Tibial nerve (tissue), 4 donors: ENCODE data around the gene IPMK. TPM values are rescaled to one million over a fixed set of nuclear protein-coding genes. Genes with fewer than 3 reads are reported as not detected.
"Not testable (repeated sequence)": the region's sequence is repeated elsewhere in the genome, so short reads cannot be mapped to it uniquely, and the experiment has no call there.

Source experiments
- DNase-seq, 2 donors: peaks; one replicate each; pipeline ENCODE4 v3.0.0-alpha.2; 2019; ENCODE audit warnings: low spot score in 2 of 2
- H3K27ac ChIP-seq, 4 donors: fragments of 200-600 bp; sonication (generic) in 3 of 4; one replicate each; pipeline ENCODE4 v1.5.1; 2017 to 2019; ENCODE audit warnings: mild to moderate bottlenecking in 1 of 4
- H3K27me3 ChIP-seq, 2 donors: fragments of 200-600 bp; sonication (generic) in 1 of 2; one replicate each; pipeline versions ENCODE4 v1.5.1 to v1.6.0; 2017 to 2019
- H3K36me3 ChIP-seq, 3 donors: fragments of 200-600 bp; sonication (generic); one replicate each; pipeline ENCODE4 v1.5.1; 2018 to 2019
- H3K4me1 ChIP-seq, 4 donors: fragments of 200-600 bp; sonication (generic) in 3 of 4; one replicate each; pipeline ENCODE4 v1.5.1; 2017 to 2019
- H3K4me3 ChIP-seq, 4 donors: fragments of 200-600 bp; sonication (generic) in 3 of 4; one replicate each; pipeline ENCODE4 v1.5.1; 2017 to 2019; ENCODE audit warnings: mild to moderate bottlenecking in 1 of 4, moderate library complexity in 1 of 4
- H3K9me3 ChIP-seq, 4 donors: fragments of 200-600 bp; sonication (generic) in 3 of 4; one replicate each; pipeline ENCODE4 v1.5.1; 2017 to 2019
- EP300 ChIP-seq, 2 donors: sonication (generic); formaldehyde crosslinking; IDR thresholded peaks; one replicate each; pipeline ENCODE4 v1.6.1; 2017; ENCODE audit warnings: antibody characterized with exemption in 2 of 2, mild to moderate bottlenecking in 1 of 2
- POLR2A ChIP-seq, 2 donors: fragments of 450-650 bp; IDR thresholded peaks; one replicate each; pipeline ENCODE4 v1.6.1; 2017; ENCODE audit warnings: antibody characterized with exemption in 2 of 2, mild to moderate bottlenecking in 2 of 2, moderate library complexity in 2 of 2
- WGBS, 2 donors: methylation state at CpG; one replicate each; pipeline ENCODE4 v1.1.5; 2018; 5-methylcytosine and 5-hydroxymethylcytosine counted together
- total RNA-seq, 4 donors: library from RNA; depleted of rRNA; stranded (reverse); fragments of >200 nt; gene quantifications; one replicate each; pipeline ENCODE4 v1.1.0, GENCODE V29; 2016
- TF ChIP-seq, protein P1 (sequence below), 5 experiments: fragments of 200-600 bp in 3 of 5; fragments of 450-650 bp in 2 of 5; sonication (generic) in 3 of 5; IDR thresholded peaks; one replicate each; pipeline ENCODE4 v1.5.1; 2016 to 2019; ENCODE audit warnings: antibody characterized with exemption in 5 of 5, mild to moderate bottlenecking in 3 of 5, moderate library complexity in 2 of 5

IPMK gene
- total RNA-seq, 4 donors from 2014 or later = 4.5 to 6.5 (median 4.8) TPM

DNA sequence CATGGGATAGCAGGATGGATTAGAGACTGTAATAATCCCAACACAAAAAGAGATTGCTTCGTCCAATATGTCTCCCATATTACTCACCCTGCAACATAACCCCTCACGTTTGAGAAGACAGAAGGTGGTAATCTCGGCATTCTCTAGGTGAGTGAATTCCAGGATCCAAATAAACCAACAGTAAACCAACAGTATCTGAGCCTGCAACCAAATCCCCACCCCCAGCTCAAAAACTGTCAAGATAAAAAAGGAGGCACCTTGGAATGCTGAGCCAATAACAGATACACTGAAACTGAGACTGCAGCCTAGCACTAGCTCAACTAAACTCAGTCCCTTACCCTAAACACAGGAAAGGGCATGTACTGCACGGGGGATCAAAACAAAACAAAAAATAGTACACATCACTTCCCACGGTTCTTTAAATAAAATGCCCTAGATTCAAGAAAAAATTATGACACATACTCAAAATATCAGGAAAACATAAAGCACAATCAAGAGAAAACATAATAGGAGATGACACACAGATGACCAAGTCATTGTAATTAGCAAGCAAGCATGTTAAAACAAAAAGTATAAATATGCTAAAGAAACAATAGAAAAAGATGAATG, 28.0 kb downstream of the IPMK start:
- DNase-seq = no peak
- peaks cover 0 to 8% (median 1%) of the 10 kb centered on the region in 4 donors for H3K4me1 ChIP-seq
- H3K4me3 ChIP-seq = no peak overlapping the region
- 74 to 77% methylated on average over 5 of the region's 5 CpGs for WGBS, 2 donors
- H3K27me3 ChIP-seq = no peaks in the 10 kb centered on the region
- H3K36me3 ChIP-seq = peaks cover 0 to 26% (median 0%) of the 10 kb centered on the region in 3 donors
- no peak overlapping the region for H3K27ac ChIP-seq
- no peaks in the 10 kb centered on the region for H3K9me3 ChIP-seq
- TF ChIP-seq EP300 (IDR thresholded peaks at IDR 0.05) (no peak), POLR2A (IDR thresholded peaks at IDR 0.05) (no peak)
- TF ChIP-seq, protein P1, sequence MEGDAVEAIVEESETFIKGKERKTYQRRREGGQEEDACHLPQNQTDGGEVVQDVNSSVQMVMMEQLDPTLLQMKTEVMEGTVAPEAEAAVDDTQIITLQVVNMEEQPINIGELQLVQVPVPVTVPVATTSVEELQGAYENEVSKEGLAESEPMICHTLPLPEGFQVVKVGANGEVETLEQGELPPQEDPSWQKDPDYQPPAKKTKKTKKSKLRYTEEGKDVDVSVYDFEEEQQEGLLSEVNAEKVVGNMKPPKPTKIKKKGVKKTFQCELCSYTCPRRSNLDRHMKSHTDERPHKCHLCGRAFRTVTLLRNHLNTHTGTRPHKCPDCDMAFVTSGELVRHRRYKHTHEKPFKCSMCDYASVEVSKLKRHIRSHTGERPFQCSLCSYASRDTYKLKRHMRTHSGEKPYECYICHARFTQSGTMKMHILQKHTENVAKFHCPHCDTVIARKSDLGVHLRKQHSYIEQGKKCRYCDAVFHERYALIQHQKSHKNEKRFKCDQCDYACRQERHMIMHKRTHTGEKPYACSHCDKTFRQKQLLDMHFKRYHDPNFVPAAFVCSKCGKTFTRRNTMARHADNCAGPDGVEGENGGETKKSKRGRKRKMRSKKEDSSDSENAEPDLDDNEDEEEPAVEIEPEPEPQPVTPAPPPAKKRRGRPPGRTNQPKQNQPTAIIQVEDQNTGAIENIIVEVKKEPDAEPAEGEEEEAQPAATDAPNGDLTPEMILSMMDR (IDR thresholded peaks at IDR 0.05) = no peak

DNA sequence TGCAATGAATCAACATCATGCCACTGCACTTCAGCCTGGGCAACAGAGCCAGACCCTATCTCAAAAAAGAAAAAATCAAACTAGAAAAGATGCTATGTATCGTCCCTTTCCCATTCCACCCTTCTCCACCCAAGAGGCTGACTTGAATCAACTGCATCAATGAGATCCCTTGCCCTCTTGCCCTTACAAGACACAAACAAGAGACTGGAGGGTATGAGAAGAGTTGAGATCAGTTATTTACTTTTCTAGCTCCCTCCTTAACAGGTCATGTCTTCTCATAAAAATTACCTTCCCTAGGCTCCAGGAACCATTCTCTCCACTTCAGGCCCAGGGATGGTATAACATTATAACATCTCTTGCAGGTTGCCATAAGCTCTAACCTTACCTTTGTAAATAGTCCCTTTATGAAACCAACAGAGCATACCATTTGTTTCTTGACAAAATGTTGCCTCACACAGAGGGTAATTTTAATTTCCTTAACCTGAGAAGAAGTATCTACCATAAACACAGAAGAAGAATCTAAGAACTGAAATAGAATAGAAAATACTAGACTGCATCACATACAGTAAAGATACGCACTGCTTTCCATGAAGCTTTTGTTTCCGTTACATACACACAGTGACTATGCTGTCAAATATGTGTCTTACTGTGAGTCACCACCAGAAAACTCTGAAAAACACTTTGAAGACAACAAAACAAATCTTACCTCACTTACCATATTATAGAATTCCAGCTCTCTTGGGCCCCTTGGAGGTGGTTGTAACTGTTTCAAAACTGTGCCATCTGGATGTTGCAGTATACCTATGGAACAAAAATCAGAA, 30.5 kb downstream of the IPMK start:
- peaks cover 0 to 33% (median 0%) of the 10 kb centered on the region in 3 donors for H3K36me3 ChIP-seq
- H3K27me3 ChIP-seq = no peaks in the 10 kb centered on the region
- no peak for TF ChIP-seq POLR2A (IDR thresholded peaks at IDR 0.05)
- no peak for TF ChIP-seq EP300 (IDR thresholded peaks at IDR 0.05)
- TF ChIP-seq, protein P1 (IDR thresholded peaks at IDR 0.05) = no peak
- DNase-seq = no peak
- WGBS, 2 donors = 74 to 77% methylated on average over 3 of the region's 3 CpGs
- H3K4me3 ChIP-seq = no peak overlapping the region
- H3K4me1 ChIP-seq = peaks cover 0 to 8% (median 1%) of the 10 kb centered on the region in 4 donors
- H3K9me3 ChIP-seq = peaks cover 0 to 4% (median 0%) of the 10 kb centered on the region in 4 donors
- H3K27ac ChIP-seq = no peak overlapping the region

DNA sequence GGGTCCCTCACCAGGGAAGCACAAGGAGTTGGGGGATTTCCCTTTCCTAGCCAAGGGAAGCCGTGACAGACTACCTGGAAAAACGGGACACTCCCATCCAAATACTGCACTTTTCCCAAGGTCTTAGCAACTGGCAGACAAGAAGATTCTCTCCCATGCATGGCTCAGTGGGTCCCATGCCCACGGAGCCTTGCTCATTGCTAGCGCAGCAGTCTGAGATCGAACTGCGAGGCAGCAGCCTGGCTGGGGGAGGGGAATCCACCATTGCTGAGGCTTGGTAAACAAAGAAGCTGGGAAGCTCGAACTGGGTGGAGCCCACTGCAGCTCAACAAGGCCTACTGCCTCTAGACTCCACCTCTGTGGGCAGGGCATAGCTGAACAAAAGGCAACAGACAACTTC, 37.8 kb downstream of the IPMK start:
- 88 to 96% methylated on average over 7 of the region's 7 CpGs for WGBS, 2 donors
- not testable (repeated sequence) for H3K4me1 ChIP-seq, H3K27ac ChIP-seq, H3K9me3 ChIP-seq, H3K4me3 ChIP-seq, H3K27me3 ChIP-seq, DNase-seq
- H3K36me3 ChIP-seq = peaks cover 0 to 60% (median 0%) of the 10 kb centered on the region in 3 donors

DNA sequence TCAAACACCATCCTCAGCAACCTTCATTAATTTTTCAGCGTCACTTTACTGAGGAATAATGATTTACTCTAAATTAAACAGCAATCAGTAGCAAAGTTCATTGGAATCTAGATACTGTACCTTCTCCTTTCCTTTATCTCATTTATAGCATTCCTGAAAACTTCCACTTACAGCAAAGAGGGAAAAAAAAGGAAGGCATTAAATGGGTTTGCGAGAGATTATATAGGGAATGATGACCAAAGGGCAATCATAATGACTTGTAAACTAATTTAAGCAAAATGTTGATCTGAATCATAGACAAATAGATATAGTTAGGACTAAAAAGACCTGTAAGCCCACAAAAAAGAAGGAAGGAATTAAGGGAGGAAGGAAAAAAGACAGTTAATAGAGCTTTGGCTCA, 42.0 kb downstream of the IPMK start:
- WGBS, 2 donors = 95 to 100% methylated on average over 2 of the region's 2 CpGs
- Histone ChIP-seq H3K27me3 (no peaks in the 10 kb centered on the region), H3K4me3 (no peak overlapping the region), H3K27ac (no peak overlapping the region), H3K4me1 (no peaks in the 10 kb centered on the region), H3K9me3 (no peaks in the 10 kb centered on the region), H3K36me3 (peaks cover 0 to 36% (median 0%) of the 10 kb centered on the region in 3 donors)
- no peak for DNase-seq
- TF ChIP-seq, protein P1 (IDR thresholded peaks at IDR 0.05) = no peak
- no peak for TF ChIP-seq POLR2A (IDR thresholded peaks at IDR 0.05)
- TF ChIP-seq EP300 (IDR thresholded peaks at IDR 0.05) = no peak

DNA sequence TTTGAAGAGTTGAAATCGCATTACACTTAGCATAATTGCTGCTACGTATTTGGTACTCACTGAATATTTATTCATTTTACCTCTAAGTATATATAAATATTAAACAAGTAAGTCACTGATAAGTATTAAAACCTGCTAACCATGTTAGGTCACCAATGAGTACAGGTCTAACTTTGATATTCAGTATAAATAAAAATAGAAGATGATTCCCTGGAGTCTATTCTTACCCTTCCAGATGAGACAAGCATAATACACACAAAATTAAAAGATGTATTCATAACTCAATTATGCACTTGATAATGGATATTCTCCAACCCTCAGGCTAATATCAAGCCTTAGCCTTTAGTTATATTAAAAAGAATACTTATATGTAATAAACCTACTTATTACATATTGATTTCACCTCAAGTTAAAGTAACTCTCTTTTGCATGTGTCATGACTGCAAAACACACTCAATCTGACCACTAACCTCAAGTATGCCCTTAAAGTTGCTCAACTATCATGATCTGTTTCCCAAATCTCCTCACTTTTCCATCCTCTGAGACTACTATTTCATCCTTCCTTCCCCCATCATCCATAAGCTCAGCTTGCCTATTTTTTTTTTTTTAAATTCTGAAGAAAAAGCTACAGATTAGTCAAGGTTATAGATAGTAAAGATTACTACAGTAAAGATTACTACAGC, 46.8 kb downstream of the IPMK start:
- TF ChIP-seq, protein P1 (IDR thresholded peaks at IDR 0.05) = no peak
- TF ChIP-seq EP300 (IDR thresholded peaks at IDR 0.05) (no peak), POLR2A (IDR thresholded peaks at IDR 0.05) (no peak)
- no peak overlapping the region for H3K4me3 ChIP-seq
- no peak for DNase-seq

More for the DNA sequence above, 46.8 kb downstream of the IPMK start:
- Histone ChIP-seq H3K4me1 (no peaks in the 10 kb centered on the region), H3K9me3 (no peaks in the 10 kb centered on the region), H3K27ac (no peak overlapping the region), H3K27me3 (no peaks in the 10 kb centered on the region), H3K36me3 (peaks cover 0 to 2% (median 0%) of the 10 kb centered on the region in 3 donors)
- 94 to 100% methylated on average over 2 of the region's 2 CpGs for WGBS, 2 donors
